HG02678 (cell line): ENCODE results near the gene MXI1.
"Not testable (repeated sequence)": the region's sequence is repeated elsewhere in the genome, so short reads cannot be mapped to it uniquely, and the experiment has no call there.

Experiments
- ATAC-seq: cut with Tn5 transposase; IDR thresholded peaks from one replicate; pipeline ENCODE4 v1.9.1; 2021; ENCODE audit warnings: mild to moderate bottlenecking, moderate library complexity; ENCODE audit not compliant: unreplicated experiment

MXI1 gene

GRCh38 chr10:110311357-110311949, 104.0 kb downstream of the MXI1 start:
- ATAC-seq: no peak

- no peak for ATAC-seq
Measured at GRCh38 chr10:110312206-110312605, 104.8 kb downstream of the MXI1 start.

GRCh38 chr10:110313674-110314073, 106.3 kb downstream of the MXI1 start:
- no peak for ATAC-seq

GRCh38 chr10:110317866-110318850, 110.8 kb downstream of the MXI1 start:
- ATAC-seq: no peak

GRCh38 chr10:110321869-110322620, 114.6 kb downstream of the MXI1 start:
- no peak for ATAC-seq

GRCh38 chr10:110323503-110323902, 116.1 kb downstream of the MXI1 start:
- no peak for ATAC-seq

GRCh38 chr10:110324201-110324804, 116.9 kb downstream of the MXI1 start:
- peak; percentile 54 for ATAC-seq

GRCh38 chr10:110324805-110325280, 117.4 kb downstream of the MXI1 start:
- ATAC-seq: peak; percentile 49

GRCh38 chr10:110326351-110327032, 119.1 kb downstream of the MXI1 start:
- no peak for ATAC-seq

- no peak for ATAC-seq
Measured at GRCh38 chr10:110327262-110327914, 120.0 kb downstream of the MXI1 start.

GRCh38 chr10:110330675-110331074, 123.3 kb downstream of the MXI1 start:
- no peak for ATAC-seq

- not testable (repeated sequence) for ATAC-seq
Measured at GRCh38 chr10:110331226-110331795, 123.9 kb downstream of the MXI1 start.

- no peak for ATAC-seq
Measured at GRCh38 chr10:110334061-110334656, 126.8 kb downstream of the MXI1 start.

GRCh38 chr10:110335314-110336064, 128.1 kb downstream of the MXI1 start:
- no peak for ATAC-seq

- no peak for ATAC-seq
Measured at GRCh38 chr10:110336111-110336721, 128.8 kb downstream of the MXI1 start.
